ENCODE data around the gene HABP4. TPM values are rescaled to one million over a fixed set of nuclear protein-coding genes. Genes with fewer than 3 reads are reported as not detected.

HABP4 gene
- total and polyA plus RNA-seq, 2 of the 4 experiments (the other 2 are of a cell fraction), result 5.2 to 10.6 TPM

GRCh38 chr9:96435345-96435744 lies 14.6 kb upstream of the HABP4 start:
- no peak overlapping the region for H4K5ac ChIP-seq (ENCODE audit: low read depth, low read length)
- no peak overlapping the region for H3K4ac ChIP-seq (ENCODE audit: low read depth, low read length)
- H2BK120ac ChIP-seq (ENCODE audit: low read depth, low read length), result no peak overlapping the region
- no peak overlapping the region for H3K4me3 ChIP-seq (ENCODE audit: insufficient read depth, low read depth, low read length)
- H4K91ac ChIP-seq (ENCODE audit: insufficient read depth, low read depth, low read length), result no peak overlapping the region
- H2AFZ ChIP-seq (replicated peaks; ENCODE audit: low read length, poor library complexity), result no peak overlapping the region
- ATAC-seq (ENCODE audit: low read depth), result no peak
- ChIA-PET CTCF (interaction anchor here (0.6 to 0.9 kb wide), 2 partner anchors 9 to 40 kb away, joined by 3 read pairs; no protein-coding TSS in a partner anchor), POLR2A (ENCODE audit: unreplicated experiment) (no interaction called here)
- no peak overlapping the region for H2AK5ac ChIP-seq (ENCODE audit: low read depth, low read length)
- H3K27ac ChIP-seq (ENCODE audit: insufficient read depth, low read length), result no peak overlapping the region
- 100% methylated on average over 1 of the region's 4 CpGs; no CpG with 5 or more reads in 1 of the 2 experiments for WGBS, 2 experiments (ENCODE audit: extremely low coverage in 2 of 2, insufficient read length in 1 of 2)
- dilution Hi-C loops (cut with HindIII; ENCODE audit: low sequenced_read_pairs, unreplicated experiment), result no loop called here
- H3K4me2 ChIP-seq (ENCODE audit: low read depth, low read length), result no peak overlapping the region
- H2AK9ac ChIP-seq (replicated peaks; ENCODE audit: low read depth, low read length, poor library complexity), result no peak overlapping the region
- TF ChIP-seq BHLHE40 (IDR thresholded peaks at IDR 0.05; ENCODE audit: low read depth, low read length) (no peak), CHD1 (IDR thresholded peaks at IDR 0.05; ENCODE audit: low read depth, low read length) (no peak), RFX5 (IDR thresholded peaks at IDR 0.05; ENCODE audit: low read depth, low read length) (no peak), POLR2A (IDR thresholded peaks at IDR 0.05; ENCODE audit: low read depth, low read length) (no peak), CEBPB (IDR thresholded peaks at IDR 0.05; ENCODE audit: low read depth, low read length) (no peak), CTCF (conservative IDR thresholded peaks at IDR 0.05; ENCODE audit: low read depth, low read length) (no peak), MXI1 (IDR thresholded peaks at IDR 0.05; ENCODE audit: borderline replicate concordance, low read depth, low read length) (no peak), RAD21 (IDR thresholded peaks at IDR 0.05; ENCODE audit: low read length) (no peak), MAFK (IDR thresholded peaks at IDR 0.05; ENCODE audit: low read depth, low read length) (no peak), USF2 (IDR thresholded peaks at IDR 0.05; ENCODE audit: low read depth, low read length) (no peak), MAZ (IDR thresholded peaks at IDR 0.05; ENCODE audit: borderline replicate concordance, low read depth, low read length) (no peak), ELK1 (IDR thresholded peaks at IDR 0.05; ENCODE audit: borderline replicate concordance, low read depth, low read length) (no peak), NFE2L2 (IDR thresholded peaks at IDR 0.05; ENCODE audit: low read depth, low read length) (no peak), RCOR1 (IDR thresholded peaks at IDR 0.05; ENCODE audit: insufficient replicate concordance, low read length) (no peak), SMC3 (IDR thresholded peaks at IDR 0.05; ENCODE audit: low read depth, low read length) (no peak), FOS (IDR thresholded peaks at IDR 0.05; ENCODE audit: low read depth, low read length) (no peak)
- intact Hi-C loops (cut with micrococcal nuclease), result no loop called here
- H2BK20ac ChIP-seq (ENCODE audit: low read depth, low read length), result no peak overlapping the region
- no peak overlapping the region for H2BK15ac ChIP-seq (ENCODE audit: low read depth, low read length)
- no peaks in the 10 kb centered on the region for H3K27me3 ChIP-seq (ENCODE audit: control insufficient read depth, insufficient read depth, low read length)
- H3K18ac ChIP-seq (ENCODE audit: low read depth, low read length), result no peak overlapping the region
- H3K4me1 ChIP-seq (ENCODE audit: control insufficient read depth, insufficient read depth, low read length), result no peaks in the 10 kb centered on the region
- H2BK5ac ChIP-seq (ENCODE audit: low read depth, low read length, poor library complexity, severe bottlenecking), result no peak overlapping the region
- H3K9me1 ChIP-seq (ENCODE audit: insufficient read depth, low read length), result no peaks in the 10 kb centered on the region
- no peaks in the 10 kb centered on the region for H3K79me1 ChIP-seq (ENCODE audit: low read depth in 1 of 2, low read length in 2 of 2)
- in situ Hi-C loops (cut with MboI; ENCODE audit: low sequenced_read_pairs), result no loop called here
- no peaks in the 10 kb centered on the region for H3K36me3 ChIP-seq (ENCODE audit: control insufficient read depth, insufficient read depth, low read length)
- H3K23ac ChIP-seq (ENCODE audit: low read depth, low read length), result no peak overlapping the region
- no peak overlapping the region for H3K14ac ChIP-seq (replicated peaks; ENCODE audit: low read depth, low read length)
- H3K9me3 ChIP-seq (ENCODE audit: control insufficient read depth, insufficient read depth, low read length), result peaks cover 4% of the 10 kb centered on the region; the same call in 1 of the 2 replicates
- H4K8ac ChIP-seq (ENCODE audit: low read depth in 2 of 2, low read length in 2 of 2), result no peak overlapping the region
- no peak for DNase-seq
- H3K9ac ChIP-seq (ENCODE audit: low read depth, low read length), result no peak overlapping the region
- BruUV-seq (replicated peaks), result no TSS peak
- no peak overlapping the region for H3K56ac ChIP-seq (ENCODE audit: extremely low read depth, insufficient read depth, low read length)
- no peaks in the 10 kb centered on the region for H4K20me1 ChIP-seq (ENCODE audit: insufficient read depth, low read length)
